Activated B cell treated with CpG ODN at 0.5 μM for 24 hours (primary cell): ENCODE data around the gene MAOA. TPM values are rescaled to one million over a fixed set of nuclear protein-coding genes. Genes with fewer than 3 reads are reported as not detected.

Source experiments
- ATAC-seq: fragments of 200-7000 bp; cut with Tn5 transposase; one replicate; pipeline ENCODE4 v1.10.0; 2021; ENCODE audit warnings: low read depth, mild to moderate bottlenecking, moderate library complexity
- CTCF ChIA-PET: fragments of 350-600 bp; sonication (Branson Sonifier 250); formaldehyde crosslinking; loops from one replicate; lab custom pipeline; 2021; ENCODE audit warnings: antibody characterized with exemption; lab: Charles Lee
- POLR2A ChIA-PET: fragments of 350-600 bp; sonication (Branson Sonifier 250); formaldehyde crosslinking; loops from one replicate; lab custom pipeline; 2021; ENCODE audit warnings: antibody characterized with exemption; lab: Charles Lee
- DNase-seq: peaks from one replicate; pipeline ENCODE4 v3.0.0; 2022
- H3K27ac Mint-ChIP-seq: one replicate; pipeline ENCODE4 v1.8.0; 2020; ENCODE audit warnings: mixed read lengths
- H3K27me3 Mint-ChIP-seq: one replicate; pipeline ENCODE4 v1.8.0; 2021; ENCODE audit warnings: mixed read lengths
- H3K36me3 Mint-ChIP-seq: one replicate; pipeline ENCODE4 v1.8.0; 2021; ENCODE audit warnings: low read depth, mixed read lengths
- H3K4me1 Mint-ChIP-seq: one replicate; pipeline ENCODE4 v1.8.0; 2021; ENCODE audit warnings: mixed read lengths
- H3K4me3 Mint-ChIP-seq: one replicate; pipeline ENCODE4 v1.8.0; 2020; ENCODE audit warnings: mild to moderate bottlenecking, mixed read lengths
- H3K9me3 Mint-ChIP-seq: one replicate; pipeline ENCODE4 v1.8.0; 2020; ENCODE audit warnings: mixed read lengths
- intact Hi-C: fragments of 100-400 bp; cut with micrococcal nuclease; formaldehyde crosslinking; loops from one replicate; pipeline ENCODE4 v1.15.1; 2024
- total RNA-seq: library from RNA; stranded (reverse); gene quantifications from 2 replicates; pipeline ENCODE4 v1.2.3, GENCODE V29; 2022
- TF ChIP-seq, protein P1 (sequence below): fragments of 200-600 bp; IDR thresholded peaks from one replicate; pipeline ENCODE4 v1.8.0; 2022; ENCODE audit warnings: antibody characterized with exemption, mild to moderate bottlenecking

The MAOA gene
- total RNA-seq, 1 donor from 2014 or later = 0.18 TPM

GRCh38 chrX:43676971-43677572 lies 21.0 kb downstream of the MAOA start:
- ChIA-PET POLR2A (no interaction called here), CTCF (no interaction called here)
- Mint-ChIP-seq H3K4me3 (no peak overlapping the region), H3K27me3 (no peaks in the 10 kb centered on the region), H3K27ac (no peak overlapping the region), H3K4me1 (no peaks in the 10 kb centered on the region), H3K36me3 (no peaks in the 10 kb centered on the region), H3K9me3 (no peaks in the 10 kb centered on the region)
- intact Hi-C loops = no loop called here
- TF ChIP-seq, protein P1, sequence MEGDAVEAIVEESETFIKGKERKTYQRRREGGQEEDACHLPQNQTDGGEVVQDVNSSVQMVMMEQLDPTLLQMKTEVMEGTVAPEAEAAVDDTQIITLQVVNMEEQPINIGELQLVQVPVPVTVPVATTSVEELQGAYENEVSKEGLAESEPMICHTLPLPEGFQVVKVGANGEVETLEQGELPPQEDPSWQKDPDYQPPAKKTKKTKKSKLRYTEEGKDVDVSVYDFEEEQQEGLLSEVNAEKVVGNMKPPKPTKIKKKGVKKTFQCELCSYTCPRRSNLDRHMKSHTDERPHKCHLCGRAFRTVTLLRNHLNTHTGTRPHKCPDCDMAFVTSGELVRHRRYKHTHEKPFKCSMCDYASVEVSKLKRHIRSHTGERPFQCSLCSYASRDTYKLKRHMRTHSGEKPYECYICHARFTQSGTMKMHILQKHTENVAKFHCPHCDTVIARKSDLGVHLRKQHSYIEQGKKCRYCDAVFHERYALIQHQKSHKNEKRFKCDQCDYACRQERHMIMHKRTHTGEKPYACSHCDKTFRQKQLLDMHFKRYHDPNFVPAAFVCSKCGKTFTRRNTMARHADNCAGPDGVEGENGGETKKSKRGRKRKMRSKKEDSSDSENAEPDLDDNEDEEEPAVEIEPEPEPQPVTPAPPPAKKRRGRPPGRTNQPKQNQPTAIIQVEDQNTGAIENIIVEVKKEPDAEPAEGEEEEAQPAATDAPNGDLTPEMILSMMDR = no peak
- ATAC-seq (no peak), DNase-seq (no peak)

- Mint-ChIP-seq H3K36me3 (no peaks in the 10 kb centered on the region), H3K4me3 (no peak overlapping the region), H3K27me3 (no peaks in the 10 kb centered on the region), H3K9me3 (no peaks in the 10 kb centered on the region), H3K27ac (no peak overlapping the region), H3K4me1 (no peaks in the 10 kb centered on the region)
- ChIA-PET CTCF (no interaction called here), POLR2A (no interaction called here)
- intact Hi-C loops = no loop called here
- TF ChIP-seq, protein P1 = no peak
- ATAC-seq (no peak), DNase-seq (no peak)
Measured at GRCh38 chrX:43677993-43678392, 21.9 kb downstream of the MAOA start.

GRCh38 chrX:43679058-43679457 lies 23.0 kb downstream of the MAOA start:
- H3K27me3 Mint-ChIP-seq = peaks cover 2% of the 10 kb centered on the region
- ChIA-PET POLR2A (no interaction called here), CTCF (no interaction called here)
- H3K36me3 Mint-ChIP-seq = no peaks in the 10 kb centered on the region
- intact Hi-C loops = no loop called here
- H3K4me1 Mint-ChIP-seq = no peaks in the 10 kb centered on the region
- no peak overlapping the region for H3K27ac Mint-ChIP-seq
- ATAC-seq = no peak
- DNase-seq = no peak
- no peak overlapping the region for H3K4me3 Mint-ChIP-seq
- TF ChIP-seq, protein P1 = no peak
- H3K9me3 Mint-ChIP-seq = no peaks in the 10 kb centered on the region

GRCh38 chrX:43679778-43680177 lies 23.7 kb downstream of the MAOA start:
- no peak overlapping the region for H3K27ac Mint-ChIP-seq
- peaks cover 4% of the 10 kb centered on the region for H3K27me3 Mint-ChIP-seq
- no peak for ATAC-seq

DNA sequence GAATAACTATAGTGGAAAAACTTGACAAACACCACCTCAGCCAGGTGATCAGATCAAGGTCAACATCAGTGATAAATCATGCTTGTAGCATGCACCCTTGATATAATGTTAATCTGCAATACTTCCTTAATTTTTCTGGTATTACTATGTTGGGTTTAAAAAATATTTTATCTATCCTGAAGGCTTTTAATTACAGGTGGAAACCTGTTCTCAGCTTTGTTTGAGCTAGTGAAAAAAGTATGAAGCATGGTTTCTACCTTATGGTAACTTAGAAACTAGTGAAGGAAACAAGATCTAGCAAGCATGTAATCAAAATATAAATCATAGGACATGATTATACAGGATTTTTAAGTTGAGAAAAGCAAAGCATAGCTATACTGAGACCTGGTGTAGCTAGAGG lies 26.6 kb downstream of the MAOA start:
- ChIA-PET CTCF (no interaction called here), POLR2A (no interaction called here)
- TF ChIP-seq, protein P1 = no peak
- ATAC-seq = no peak
- no peaks in the 10 kb centered on the region for H3K36me3 Mint-ChIP-seq
- DNase-seq = no peak
- no peaks in the 10 kb centered on the region for H3K4me1 Mint-ChIP-seq
- H3K27ac Mint-ChIP-seq = no peak overlapping the region
- no peaks in the 10 kb centered on the region for H3K9me3 Mint-ChIP-seq
- no peak overlapping the region for H3K4me3 Mint-ChIP-seq
- H3K27me3 Mint-ChIP-seq = peaks cover 4% of the 10 kb centered on the region
- intact Hi-C loops = no loop called here

More at GRCh38 chrX:43679778-43680177, 23.7 kb downstream of the MAOA start:
- DNase-seq = no peak
- TF ChIP-seq, protein P1 = no peak
- Mint-ChIP-seq H3K4me3 (no peak overlapping the region), H3K36me3 (no peaks in the 10 kb centered on the region), H3K9me3 (no peaks in the 10 kb centered on the region), H3K4me1 (no peaks in the 10 kb centered on the region)
- ChIA-PET CTCF (no interaction called here), POLR2A (no interaction called here)
- intact Hi-C loops = no loop called here
